ENCODE measurements around the gene NAT8L. TPM values are rescaled to one million over a fixed set of nuclear protein-coding genes. Genes with fewer than 3 reads are reported as not detected.

Gene NAT8L
- total RNA-seq, 1 donor from 2014 or later = 1.6 TPM

DNA sequence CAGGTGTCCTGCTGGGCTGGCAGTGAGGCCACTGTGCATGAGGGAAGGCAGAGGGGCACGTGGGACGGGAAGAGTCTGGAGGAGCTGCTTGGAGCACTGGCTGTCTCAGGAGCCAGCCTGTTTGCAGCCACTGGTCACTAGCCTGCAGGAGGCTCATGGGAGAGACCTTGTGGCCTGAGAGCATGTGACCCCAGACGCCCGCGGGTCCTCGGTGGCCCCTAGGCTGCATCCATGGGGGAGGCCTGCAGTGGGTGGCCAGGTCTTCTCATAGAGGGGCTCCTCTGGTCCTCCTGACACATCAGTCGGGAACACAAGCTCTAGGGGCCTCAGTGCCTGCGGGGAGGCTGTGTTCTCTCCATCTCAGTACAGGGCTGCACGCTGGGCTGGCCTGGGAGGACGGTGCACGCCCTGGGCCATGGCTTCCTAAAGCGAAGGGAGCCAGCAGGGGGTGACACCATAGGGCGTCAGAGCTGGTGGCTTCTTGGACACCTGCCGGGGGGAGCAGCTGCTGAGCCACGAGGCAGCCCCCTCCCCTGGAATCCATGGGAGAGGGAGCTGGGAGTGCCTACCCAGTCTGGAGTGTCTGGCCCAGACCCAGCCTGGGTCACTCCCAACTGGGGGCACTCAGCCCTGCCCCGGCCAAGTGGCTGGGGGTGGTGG, 12.3 kb downstream of the NAT8L start:
- Histone ChIP-seq H3K27me3 (ENCODE audit: insufficient read depth, low read length) (peaks cover 2% of the 10 kb centered on the region), H3K9me3 (ENCODE audit: insufficient read depth, low read depth, low read length) (peaks cover 4% of the 10 kb centered on the region), H3K4me1 (ENCODE audit: insufficient read depth, low read length) (no peaks in the 10 kb centered on the region), H3K4me3 (ENCODE audit: insufficient read depth, low read depth, low read length) (no peak overlapping the region), H4K20me1 (ENCODE audit: insufficient read depth, low read length) (no peaks in the 10 kb centered on the region), H3K36me3 (ENCODE audit: insufficient read depth, low read length) (no peaks in the 10 kb centered on the region), H3K79me2 (ENCODE audit: insufficient read depth, low read length) (no peaks in the 10 kb centered on the region), H3K9ac (ENCODE audit: low read length) (no peak overlapping the region), H2AFZ (ENCODE audit: low read depth, low read length) (no peak overlapping the region), H3K4me2 (ENCODE audit: low read length) (no peak overlapping the region), H3K27ac (ENCODE audit: low read depth, low read length) (no peak overlapping the region)
- FAIRE-seq (no peak), DNase-seq (ENCODE audit: low read depth) (no peak)
- no peaks in the 10 kb centered on the region for H3K9me3 Mint-ChIP-seq (ENCODE audit: unreplicated experiment)
- H3K27ac Mint-ChIP-seq (ENCODE audit: unreplicated experiment) = no peak overlapping the region
- no peaks in the 10 kb centered on the region for H3K36me3 Mint-ChIP-seq (ENCODE audit: low read depth, unreplicated experiment)
- peaks cover 12% of the 10 kb centered on the region for H3K27me3 Mint-ChIP-seq (ENCODE audit: low read depth, unreplicated experiment)
- no peak overlapping the region for H3K4me3 Mint-ChIP-seq (ENCODE audit: unreplicated experiment)
- TF ChIP-seq, protein P1, sequence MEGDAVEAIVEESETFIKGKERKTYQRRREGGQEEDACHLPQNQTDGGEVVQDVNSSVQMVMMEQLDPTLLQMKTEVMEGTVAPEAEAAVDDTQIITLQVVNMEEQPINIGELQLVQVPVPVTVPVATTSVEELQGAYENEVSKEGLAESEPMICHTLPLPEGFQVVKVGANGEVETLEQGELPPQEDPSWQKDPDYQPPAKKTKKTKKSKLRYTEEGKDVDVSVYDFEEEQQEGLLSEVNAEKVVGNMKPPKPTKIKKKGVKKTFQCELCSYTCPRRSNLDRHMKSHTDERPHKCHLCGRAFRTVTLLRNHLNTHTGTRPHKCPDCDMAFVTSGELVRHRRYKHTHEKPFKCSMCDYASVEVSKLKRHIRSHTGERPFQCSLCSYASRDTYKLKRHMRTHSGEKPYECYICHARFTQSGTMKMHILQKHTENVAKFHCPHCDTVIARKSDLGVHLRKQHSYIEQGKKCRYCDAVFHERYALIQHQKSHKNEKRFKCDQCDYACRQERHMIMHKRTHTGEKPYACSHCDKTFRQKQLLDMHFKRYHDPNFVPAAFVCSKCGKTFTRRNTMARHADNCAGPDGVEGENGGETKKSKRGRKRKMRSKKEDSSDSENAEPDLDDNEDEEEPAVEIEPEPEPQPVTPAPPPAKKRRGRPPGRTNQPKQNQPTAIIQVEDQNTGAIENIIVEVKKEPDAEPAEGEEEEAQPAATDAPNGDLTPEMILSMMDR (IDR thresholded peaks at IDR 0.05; ENCODE audit: insufficient read depth, low read depth, low read length) = no peak
- no peaks in the 10 kb centered on the region for H3K4me1 Mint-ChIP-seq (ENCODE audit: low read depth, unreplicated experiment)

DNA sequence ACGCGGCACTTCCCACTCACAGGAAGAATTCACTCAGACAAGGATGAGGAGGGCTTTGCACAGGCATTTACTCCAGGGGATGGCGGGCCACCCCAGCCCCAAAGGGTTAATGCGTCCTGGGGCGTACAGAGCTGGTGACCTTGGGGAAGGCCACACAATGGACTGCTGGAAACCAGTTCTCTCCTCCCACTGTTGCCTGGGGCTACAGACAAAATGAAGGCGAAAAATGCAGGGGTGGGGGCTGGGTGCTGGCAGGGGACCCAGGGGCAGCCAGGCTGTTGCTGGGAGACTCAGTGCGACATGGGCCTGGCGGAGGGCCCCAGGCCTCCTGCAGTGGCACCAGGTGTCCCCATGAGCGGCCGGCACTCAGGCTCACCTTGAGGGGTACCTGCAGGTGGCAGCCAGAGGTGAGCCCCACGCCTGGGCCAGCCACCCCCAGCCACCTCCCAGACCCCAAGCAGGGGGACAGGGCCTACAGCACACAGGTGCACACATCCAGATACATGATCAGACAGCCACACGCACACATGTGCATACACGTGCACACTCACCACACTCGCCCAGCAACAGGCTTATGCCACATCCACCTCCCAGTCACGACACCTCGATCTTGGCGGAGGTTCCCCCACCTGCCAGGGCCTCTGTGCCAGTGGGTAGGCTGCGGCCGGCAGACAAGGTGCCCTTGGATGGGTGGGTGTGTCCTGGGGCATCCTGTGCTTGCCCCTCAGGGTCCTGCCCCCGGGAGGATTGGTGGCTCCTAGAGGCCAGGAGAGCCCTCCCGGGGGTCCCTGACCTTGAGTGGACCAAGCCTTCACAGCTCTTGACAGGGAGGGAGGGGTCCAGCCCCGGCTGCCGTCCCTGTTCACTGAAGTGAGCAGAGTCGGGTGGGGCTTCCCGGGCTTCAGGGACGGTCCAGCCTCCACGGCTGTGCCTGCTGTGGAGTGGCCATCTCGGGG, 13.1 kb downstream of the NAT8L start:
- Histone ChIP-seq H3K36me3 (ENCODE audit: insufficient read depth, low read length) (no peaks in the 10 kb centered on the region), H3K4me1 (ENCODE audit: insufficient read depth, low read length) (no peaks in the 10 kb centered on the region), H2AFZ (ENCODE audit: low read depth, low read length) (no peak overlapping the region), H3K79me2 (ENCODE audit: insufficient read depth, low read length) (no peaks in the 10 kb centered on the region), H3K4me3 (ENCODE audit: insufficient read depth, low read depth, low read length) (no peak overlapping the region), H3K9ac (ENCODE audit: low read length) (no peak overlapping the region), H3K27me3 (ENCODE audit: insufficient read depth, low read length) (peaks cover 2% of the 10 kb centered on the region), H3K4me2 (ENCODE audit: low read length) (no peak overlapping the region), H4K20me1 (ENCODE audit: insufficient read depth, low read length) (no peaks in the 10 kb centered on the region), H3K27ac (ENCODE audit: low read depth, low read length) (no peak overlapping the region), H3K9me3 (ENCODE audit: insufficient read depth, low read depth, low read length) (peaks cover 4% of the 10 kb centered on the region)
- no peak for TF ChIP-seq EZH2 (IDR thresholded peaks at IDR 0.05; ENCODE audit: insufficient read depth, low read length)
- TF ChIP-seq, protein P1 (IDR thresholded peaks at IDR 0.05; ENCODE audit: insufficient read depth, low read depth, low read length) = no peak
- Mint-ChIP-seq H3K9me3 (ENCODE audit: unreplicated experiment) (no peaks in the 10 kb centered on the region), H3K27ac (ENCODE audit: unreplicated experiment) (no peak overlapping the region), H3K4me3 (ENCODE audit: unreplicated experiment) (no peak overlapping the region), H3K4me1 (ENCODE audit: low read depth, unreplicated experiment) (peaks cover 2% of the 10 kb centered on the region), H3K27me3 (ENCODE audit: low read depth, unreplicated experiment) (peaks cover 19% of the 10 kb centered on the region), H3K36me3 (ENCODE audit: low read depth, unreplicated experiment) (no peaks in the 10 kb centered on the region)
- FAIRE-seq = no peak
- DNase-seq (ENCODE audit: low read depth) = no peak

All from astrocyte (in vitro differentiated cells and primary cell).